HG03565 (cell line): ENCODE data around the gene HDGFL2.

ENCODE experiments used
- ATAC-seq: cut with Tn5 transposase; IDR thresholded peaks from one replicate; pipeline ENCODE4 v1.9.1; 2021; ENCODE audit warnings: mild to moderate bottlenecking, moderate library complexity; ENCODE audit not compliant: unreplicated experiment

The HDGFL2 gene

GRCh38 chr19:4472174-4472974 is at the start of gene HDGFL2:
Gene HDGFL2, plus strand, starts transcription at chr19:4472297. Its CDS starts 54 bp downstream, at chr19:4472351.
- ATAC-seq: no peak

- no peak for ATAC-seq
These were observed 48.5 kb upstream of the HDGFL2 start for GRCh38 chr19:4423416-4424126.

GRCh38 chr19:4425537-4425936 is 46.6 kb upstream of the HDGFL2 start:
- ATAC-seq: no peak

- no peak for ATAC-seq
These were observed 43.6 kb upstream of the HDGFL2 start for GRCh38 chr19:4428326-4428975.

GRCh38 chr19:4429256-4429655 is 42.8 kb upstream of the HDGFL2 start:
- no peak for ATAC-seq

- no peak for ATAC-seq
These were observed 42.3 kb upstream of the HDGFL2 start for GRCh38 chr19:4429771-4430171.

- no peak for ATAC-seq
These were observed 41.3 kb upstream of the HDGFL2 start for GRCh38 chr19:4430760-4431159.

- ATAC-seq: no peak
These were observed 40.8 kb upstream of the HDGFL2 start for GRCh38 chr19:4431296-4431695.

- ATAC-seq: no peak
These were observed 40.1 kb upstream of the HDGFL2 start for GRCh38 chr19:4431808-4432674.

- no peak for ATAC-seq
These were observed 39.1 kb upstream of the HDGFL2 start for GRCh38 chr19:4432918-4433506.

GRCh38 chr19:4434391-4434790 is 37.7 kb upstream of the HDGFL2 start:
- no peak for ATAC-seq

- no peak for ATAC-seq
These were observed 35.9 kb upstream of the HDGFL2 start for GRCh38 chr19:4436231-4436630.

GRCh38 chr19:4437103-4437502 is 35.0 kb upstream of the HDGFL2 start:
- no peak for ATAC-seq

- no peak for ATAC-seq
These were observed 32.9 kb upstream of the HDGFL2 start for GRCh38 chr19:4439243-4439642.

GRCh38 chr19:4441994-4442818 is 29.9 kb upstream of the HDGFL2 start:
- ATAC-seq: no peak

GRCh38 chr19:4442819-4443146 is 29.3 kb upstream of the HDGFL2 start:
- no peak for ATAC-seq

- ATAC-seq: no peak
These were observed 28.9 kb upstream of the HDGFL2 start for GRCh38 chr19:4443188-4443587.

- ATAC-seq: no peak
These were observed 27.9 kb upstream of the HDGFL2 start for GRCh38 chr19:4443966-4444764.
